Natural killer cell (primary cell): ENCODE measurements around the gene GALNT2. TPM values are rescaled to one million over a fixed set of nuclear protein-coding genes. Genes with fewer than 3 reads are reported as not detected.

ENCODE experiments used
- ATAC-seq, 3 donors: fragments of 150-1000 bp in 2 of 3; fragments of 200-7000 bp in 1 of 3; cut with Tn5 transposase; 1 replicate in 1 of 3; 2 replicates in 2 of 3; pipeline ENCODE4 v1.10.0; 2021; ENCODE audit warnings: mild to moderate bottlenecking in 2 of 3, moderate library complexity in 2 of 3
- DNase-seq, 2 donors: peaks; one replicate each; pipeline versions ENCODE4 v3.0.0 to v3.0.0-alpha.2; 2013 to 2021; ENCODE audit warnings: mixed read lengths in 1 of 2
- H3K27ac ChIP-seq: one replicate; pipeline ENCODE4 v1.5.1; 2013; ENCODE audit warnings: mild to moderate bottlenecking, low read length
- H3K27me3 ChIP-seq: one replicate; pipeline ENCODE4 v1.6.1; 2013; ENCODE audit warnings: low read length; ENCODE audit not compliant: control insufficient read depth, insufficient read depth
- H3K36me3 ChIP-seq: one replicate; pipeline ENCODE4 v1.6.1; 2013; ENCODE audit warnings: low read length; ENCODE audit not compliant: control insufficient read depth, insufficient read depth
- H3K4me1 ChIP-seq: one replicate; pipeline ENCODE4 v1.6.1; 2013; ENCODE audit warnings: low read length; ENCODE audit not compliant: control insufficient read depth, insufficient read depth
- H3K4me3 ChIP-seq: one replicate; pipeline ENCODE4 v1.5.1; 2013; ENCODE audit warnings: low read length
- H3K9me3 ChIP-seq: one replicate; pipeline ENCODE4 v1.6.1; 2013; ENCODE audit warnings: low read length; ENCODE audit not compliant: control insufficient read depth, insufficient read depth
- H3K27ac Mint-ChIP-seq, 2 donors: one replicate each; pipeline ENCODE4 v1.8.0; 2022; ENCODE audit warnings: mild to moderate bottlenecking in 2 of 2, mixed read lengths in 2 of 2, moderate library complexity in 1 of 2
- H3K27me3 Mint-ChIP-seq, 2 donors: one replicate each; pipeline ENCODE4 v1.8.0; 2022; ENCODE audit warnings: low read depth in 2 of 2, mixed read lengths in 2 of 2
- H3K36me3 Mint-ChIP-seq: one replicate; pipeline ENCODE4 v1.8.0; 2022; ENCODE audit warnings: mixed read lengths
- H3K4me1 Mint-ChIP-seq, 2 donors: one replicate each; pipeline ENCODE4 v1.8.0; 2022; ENCODE audit warnings: mixed read lengths in 2 of 2
- H3K4me3 Mint-ChIP-seq: one replicate; pipeline ENCODE4 v1.8.0; 2022; ENCODE audit warnings: mild to moderate bottlenecking, moderate library complexity, mixed read lengths
- H3K9me3 Mint-ChIP-seq, 2 donors: one replicate each; pipeline ENCODE4 v1.8.0; 2022; ENCODE audit warnings: mixed read lengths in 2 of 2
- CTCF ChIP-seq: fragments of 200-600 bp; IDR thresholded peaks from one replicate; pipeline ENCODE4 v1.8.0; 2022; ENCODE audit warnings: antibody characterized with exemption
- WGBS: methylation state at CpG from one replicate; pipeline ENCODE4 v1.1.7; 2013; ENCODE audit warnings: missing lambda C conversion rate; ENCODE audit not compliant: insufficient coverage; 5-methylcytosine and 5-hydroxymethylcytosine counted together
- intact Hi-C: fragments of 100-400 bp; cut with micrococcal nuclease; formaldehyde crosslinking; loops from one replicate; pipeline ENCODE4 v1.14.2; 2022
- total RNA-seq, 4 donors: library from RNA; stranded (reverse); fragments of 120-200 nt in 1 of 4; gene quantifications; one replicate each; pipeline versions ENCODE4 v1.2.3 to v1.2.4, GENCODE V29; 2013 to 2022

Gene GALNT2
- total RNA-seq, 3 donors from 2014 or later (not counting 1 experiment from before 2014, with no cell fraction given), result 31.2 to 53.6 (median 47.3) TPM

GRCh38 chr1:230277201-230278025 is 210.4 kb downstream of the GALNT2 start:
- 57% methylated on average over 12 of the region's 15 CpGs for WGBS
- H3K4me3 Mint-ChIP-seq, result no peak overlapping the region
- Histone ChIP-seq H3K27ac (no peak overlapping the region), H3K4me3 (no peak overlapping the region), H3K9me3 (no peaks in the 10 kb centered on the region), H3K27me3 (no peaks in the 10 kb centered on the region), H3K4me1 (peaks cover under 1% of the 10 kb centered on the region), H3K36me3 (peaks cover 22% of the 10 kb centered on the region)
- no peaks in the 10 kb centered on the region for H3K36me3 Mint-ChIP-seq
- H3K27me3 Mint-ChIP-seq, result no peaks in the 10 kb centered on the region
- no peak for ATAC-seq
- peak in 1 of 2 donors; percentile 19 for DNase-seq
- TF ChIP-seq CTCF, result no peak
- peaks cover 17 to 25% of the 10 kb centered on the region in 2 donors for H3K4me1 Mint-ChIP-seq
- H3K9me3 Mint-ChIP-seq, result no peaks in the 10 kb centered on the region
- H3K27ac Mint-ChIP-seq, result peak overlapping the region in 1 of 2 donors; percentile 46
- intact Hi-C loops, result no loop called here

GRCh38 chr1:230278376-230278775 is 211.3 kb downstream of the GALNT2 start:
- TF ChIP-seq CTCF, result no peak
- 99% methylated on average over 7 of the region's 7 CpGs for WGBS
- no peak for ATAC-seq
- H3K27me3 Mint-ChIP-seq, result no peaks in the 10 kb centered on the region
- Histone ChIP-seq H3K4me1 (peaks cover 2% of the 10 kb centered on the region), H3K9me3 (no peaks in the 10 kb centered on the region), H3K36me3 (peaks cover 22% of the 10 kb centered on the region), H3K4me3 (no peak overlapping the region), H3K27me3 (no peaks in the 10 kb centered on the region), H3K27ac (no peak overlapping the region)
- H3K4me3 Mint-ChIP-seq, result no peak overlapping the region
- H3K9me3 Mint-ChIP-seq, result no peaks in the 10 kb centered on the region
- H3K36me3 Mint-ChIP-seq, result no peaks in the 10 kb centered on the region
- no peak for DNase-seq
- peaks cover 12 to 17% of the 10 kb centered on the region in 2 donors for H3K4me1 Mint-ChIP-seq
- intact Hi-C loops, result no loop called here
- H3K27ac Mint-ChIP-seq, result no peak overlapping the region

GRCh38 chr1:230278871-230279582 is 212.0 kb downstream of the GALNT2 start:
- Histone ChIP-seq H3K4me1 (peaks cover 2% of the 10 kb centered on the region), H3K27me3 (no peaks in the 10 kb centered on the region), H3K36me3 (peaks cover 22% of the 10 kb centered on the region), H3K9me3 (no peaks in the 10 kb centered on the region), H3K4me3 (no peak overlapping the region), H3K27ac (no peak overlapping the region)
- intact Hi-C loops, result no loop called here
- no peaks in the 10 kb centered on the region for H3K9me3 Mint-ChIP-seq
- no peak overlapping the region for H3K27ac Mint-ChIP-seq
- H3K27me3 Mint-ChIP-seq, result no peaks in the 10 kb centered on the region
- H3K4me1 Mint-ChIP-seq, result peaks cover 5 to 10% of the 10 kb centered on the region in 2 donors
- WGBS, result 76% methylated on average over 20 of the region's 20 CpGs
- no peak overlapping the region for H3K4me3 Mint-ChIP-seq
- ATAC-seq (no peak), DNase-seq (no peak)
- TF ChIP-seq CTCF, result no peak
- H3K36me3 Mint-ChIP-seq, result no peaks in the 10 kb centered on the region
